Measurements from ENCODE around the gene NFKB1. TPM values are rescaled to one million over a fixed set of nuclear protein-coding genes. Genes with fewer than 3 reads are reported as not detected.

NFKB1 gene
- total RNA-seq, 1 donor from 2014 or later, result 38.5 TPM

DNA sequence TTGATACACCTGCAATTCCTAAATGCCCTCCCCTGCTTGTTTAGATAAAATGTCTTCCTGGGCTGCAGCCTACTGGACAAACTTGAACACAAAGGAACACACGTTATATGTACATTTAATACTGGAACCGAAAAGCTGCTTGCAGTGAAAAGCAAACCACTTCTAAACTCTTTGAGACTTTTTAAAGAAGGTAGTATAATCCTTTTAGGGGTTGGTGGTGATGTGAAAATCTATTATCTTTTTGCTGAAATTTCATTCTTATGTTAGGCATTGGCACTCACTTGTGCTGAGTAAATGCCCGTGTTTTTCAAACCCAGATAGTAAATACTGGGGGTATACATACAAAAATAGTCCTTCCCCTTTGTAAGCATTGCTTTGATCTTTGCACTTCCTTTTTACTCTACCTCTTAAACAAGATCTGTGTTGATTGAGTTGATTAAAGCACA, 2.2 kb downstream of the NFKB1 start:
- Histone ChIP-seq H3K4me3 (peak overlapping the region; percentile 93 to 95), H3K27ac (peak overlapping the region; percentile 99), H3K4me1 (peaks cover 64% of the 10 kb centered on the region), H3K9me3 (no peaks in the 10 kb centered on the region), H3K36me3 (no peaks in the 10 kb centered on the region), H3K27me3 (no peaks in the 10 kb centered on the region)
- TF ChIP-seq, protein P1, sequence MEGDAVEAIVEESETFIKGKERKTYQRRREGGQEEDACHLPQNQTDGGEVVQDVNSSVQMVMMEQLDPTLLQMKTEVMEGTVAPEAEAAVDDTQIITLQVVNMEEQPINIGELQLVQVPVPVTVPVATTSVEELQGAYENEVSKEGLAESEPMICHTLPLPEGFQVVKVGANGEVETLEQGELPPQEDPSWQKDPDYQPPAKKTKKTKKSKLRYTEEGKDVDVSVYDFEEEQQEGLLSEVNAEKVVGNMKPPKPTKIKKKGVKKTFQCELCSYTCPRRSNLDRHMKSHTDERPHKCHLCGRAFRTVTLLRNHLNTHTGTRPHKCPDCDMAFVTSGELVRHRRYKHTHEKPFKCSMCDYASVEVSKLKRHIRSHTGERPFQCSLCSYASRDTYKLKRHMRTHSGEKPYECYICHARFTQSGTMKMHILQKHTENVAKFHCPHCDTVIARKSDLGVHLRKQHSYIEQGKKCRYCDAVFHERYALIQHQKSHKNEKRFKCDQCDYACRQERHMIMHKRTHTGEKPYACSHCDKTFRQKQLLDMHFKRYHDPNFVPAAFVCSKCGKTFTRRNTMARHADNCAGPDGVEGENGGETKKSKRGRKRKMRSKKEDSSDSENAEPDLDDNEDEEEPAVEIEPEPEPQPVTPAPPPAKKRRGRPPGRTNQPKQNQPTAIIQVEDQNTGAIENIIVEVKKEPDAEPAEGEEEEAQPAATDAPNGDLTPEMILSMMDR (IDR thresholded peaks at IDR 0.05), result no peak
- no peak for TF ChIP-seq POLR2AphosphoS5 (IDR thresholded peaks at IDR 0.05; ENCODE audit: insufficient read depth in 1 of 2, low read depth in 1 of 2)
- intact Hi-C loops (cut with DNase I), result loop anchor here (1.0 kb wide), 1 partner anchor 13 kb away; no protein-coding TSS in a partner anchor
- DNase-seq (ENCODE audit: extremely low spot score in 2 of 2), result no peak

DNA sequence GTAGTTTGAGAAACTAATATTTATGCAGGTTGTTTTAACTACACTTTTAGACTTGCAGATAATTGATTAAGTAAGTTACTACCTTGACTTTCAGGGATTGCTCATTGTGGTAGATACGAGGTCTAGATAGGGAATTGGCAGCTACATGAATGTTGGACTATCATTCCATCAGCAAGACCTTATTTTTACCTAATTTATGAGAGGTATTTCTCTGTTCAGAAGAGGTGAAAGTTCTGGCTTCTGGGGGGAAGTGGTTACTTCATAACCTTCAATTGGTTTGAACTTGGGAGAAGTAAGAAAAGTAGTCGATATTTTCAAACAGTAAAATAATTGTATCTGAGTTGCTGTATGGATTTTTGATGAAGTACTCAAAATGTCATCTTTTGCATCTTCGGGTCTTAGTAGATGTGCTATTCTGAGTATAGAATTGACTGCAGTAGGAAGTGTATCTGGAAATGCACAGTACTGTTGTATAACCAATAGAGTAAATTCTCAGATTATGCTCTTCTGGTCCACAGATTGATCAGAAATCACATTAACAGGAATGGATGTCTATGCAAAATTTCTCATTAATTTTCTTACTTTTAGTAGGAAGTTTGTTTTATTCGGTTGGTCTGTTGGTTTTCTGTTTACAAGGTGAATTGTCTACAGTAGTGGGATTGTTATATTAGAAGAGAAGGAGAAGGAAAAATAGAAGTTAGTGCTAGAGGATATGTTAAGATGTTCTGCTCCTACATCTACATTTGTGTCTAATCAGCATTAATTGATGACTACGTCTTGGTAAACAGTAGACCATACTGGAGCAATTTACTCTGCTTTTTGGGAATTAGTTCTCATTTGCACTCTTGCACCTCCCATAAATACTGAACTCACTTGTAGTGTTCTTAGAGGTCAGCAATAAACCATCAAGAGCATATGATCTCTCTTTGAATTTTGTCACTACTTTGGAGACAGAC, 3.0 kb downstream of the NFKB1 start:
- TF ChIP-seq POLR2A (IDR thresholded peaks at IDR 0.05) (no peak), POLR2AphosphoS5 (IDR thresholded peaks at IDR 0.05; ENCODE audit: insufficient read depth in 1 of 2, low read depth in 1 of 2) (no peak)
- TF ChIP-seq, protein P1 (IDR thresholded peaks at IDR 0.05), result no peak
- no peaks in the 10 kb centered on the region for H3K36me3 ChIP-seq
- no peaks in the 10 kb centered on the region for H3K27me3 ChIP-seq
- intact Hi-C loops (cut with DNase I), result loop anchor here (1.0 kb wide), 1 partner anchor 12 kb away; no protein-coding TSS in a partner anchor
- peaks cover 71% of the 10 kb centered on the region for H3K4me1 ChIP-seq
- DNase-seq (ENCODE audit: extremely low spot score in 2 of 2), result no peak
- H3K4me3 ChIP-seq, result peak overlapping the region; percentile 5 to 93
- H3K27ac ChIP-seq, result peak overlapping the region; percentile 99
- no peaks in the 10 kb centered on the region for H3K9me3 ChIP-seq

DNA sequence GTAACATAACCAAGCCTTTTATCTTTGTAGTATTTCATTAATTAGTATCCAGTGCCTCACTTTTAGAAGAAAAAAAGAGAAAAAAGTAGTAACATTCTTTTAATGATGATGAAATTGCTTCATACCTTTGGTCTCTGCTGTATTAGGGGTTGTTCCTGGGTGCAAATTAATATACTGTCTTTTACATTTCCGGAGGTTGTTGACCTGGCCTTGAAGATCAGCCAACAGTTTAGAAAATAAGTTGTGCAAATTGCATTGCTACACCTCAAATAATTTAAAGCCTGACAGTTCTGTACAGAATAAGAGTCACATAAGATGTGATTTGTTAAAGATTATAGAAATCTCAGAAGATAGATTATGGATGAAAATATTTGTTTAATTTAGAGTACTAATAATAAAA, 3.8 kb downstream of the NFKB1 start:
- TF ChIP-seq, protein P1 (IDR thresholded peaks at IDR 0.05), result no peak
- TF ChIP-seq POLR2A (IDR thresholded peaks at IDR 0.05) (no peak), POLR2AphosphoS5 (IDR thresholded peaks at IDR 0.05; ENCODE audit: insufficient read depth in 1 of 2, low read depth in 1 of 2) (no peak)
- DNase-seq (ENCODE audit: extremely low spot score in 2 of 2), result no peak
- intact Hi-C loops (cut with DNase I), result no loop called here
- no peak overlapping the region for H3K27ac ChIP-seq
- no peak overlapping the region for H3K4me3 ChIP-seq
- H3K9me3 ChIP-seq, result no peaks in the 10 kb centered on the region
- H3K36me3 ChIP-seq, result no peaks in the 10 kb centered on the region
- H3K27me3 ChIP-seq, result no peaks in the 10 kb centered on the region
- H3K4me1 ChIP-seq, result peaks cover 71% of the 10 kb centered on the region

DNA sequence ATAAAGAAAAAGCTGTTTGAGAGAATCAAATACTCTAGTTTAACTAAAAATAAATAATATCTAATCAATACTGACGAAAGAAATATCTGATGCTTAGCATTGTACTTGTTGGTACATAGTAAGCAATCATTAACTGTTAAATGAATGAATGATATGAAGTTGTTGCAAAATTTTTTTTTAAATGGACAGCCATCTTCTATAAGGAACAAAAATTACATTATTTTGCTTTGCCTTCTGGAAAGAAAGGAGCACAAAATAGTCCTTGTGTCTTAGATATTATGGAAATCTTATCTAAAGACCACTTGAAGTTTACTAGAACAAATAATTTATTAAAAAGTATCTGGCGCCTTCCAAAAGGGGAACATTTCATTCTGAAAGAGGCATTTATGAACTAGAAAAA, 4.5 kb downstream of the NFKB1 start:
- Histone ChIP-seq H3K27me3 (no peaks in the 10 kb centered on the region), H3K9me3 (no peaks in the 10 kb centered on the region), H3K4me1 (peaks cover 64% of the 10 kb centered on the region), H3K27ac (no peak overlapping the region), H3K36me3 (no peaks in the 10 kb centered on the region), H3K4me3 (no peak overlapping the region)
- intact Hi-C loops (cut with DNase I), result no loop called here
- no peak for DNase-seq (ENCODE audit: extremely low spot score in 2 of 2)
- no peak for TF ChIP-seq POLR2AphosphoS5 (IDR thresholded peaks at IDR 0.05; ENCODE audit: insufficient read depth in 1 of 2, low read depth in 1 of 2)
- no peak for TF ChIP-seq POLR2A (IDR thresholded peaks at IDR 0.05)

DNA sequence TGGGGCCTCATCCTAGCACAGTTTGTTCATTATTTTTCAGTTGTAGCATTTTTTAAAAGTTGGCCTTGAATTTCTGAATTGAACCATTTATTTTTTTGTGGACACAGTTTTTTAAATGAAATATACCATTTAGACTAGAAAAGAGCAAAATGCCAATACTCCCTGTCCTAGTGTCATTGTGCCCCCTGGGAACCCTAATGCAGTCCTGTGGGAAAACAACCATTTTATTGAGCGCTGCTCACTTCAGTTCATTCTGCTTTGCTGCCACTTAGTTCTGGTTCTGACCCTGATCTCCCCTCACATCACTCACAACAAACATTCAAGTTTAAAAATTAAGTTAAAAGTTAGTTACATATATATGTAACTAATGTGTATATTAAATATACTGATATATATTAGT, 5.4 kb downstream of the NFKB1 start:
- no peak overlapping the region for H3K4me3 ChIP-seq
- DNase-seq (ENCODE audit: extremely low spot score in 2 of 2), result no peak
- H3K9me3 ChIP-seq, result no peaks in the 10 kb centered on the region
- H3K4me1 ChIP-seq, result peaks cover 64% of the 10 kb centered on the region
- TF ChIP-seq POLR2AphosphoS5 (IDR thresholded peaks at IDR 0.05; ENCODE audit: insufficient read depth in 1 of 2, low read depth in 1 of 2) (no peak), POLR2A (IDR thresholded peaks at IDR 0.05) (no peak)
- TF ChIP-seq, protein P1 (IDR thresholded peaks at IDR 0.05), result no peak
- H3K36me3 ChIP-seq, result no peaks in the 10 kb centered on the region
- H3K27me3 ChIP-seq, result no peaks in the 10 kb centered on the region
- intact Hi-C loops (cut with DNase I), result no loop called here
- no peak overlapping the region for H3K27ac ChIP-seq
